Stomach (tissue), 9 donors: ENCODE results near the gene MFAP5. TPM values are rescaled to one million over a fixed set of nuclear protein-coding genes. Genes with fewer than 3 reads are reported as not detected.

Experiments
- DNase-seq, 2 donors: peaks; one replicate each; pipeline versions ENCODE4 v3.0.0 to v3.0.0-alpha.2; 2013 to 2019
- H3K27ac ChIP-seq, 5 donors: fragments of 200-600 bp in 4 of 5; sonication (generic) in 4 of 5; one replicate each; pipeline ENCODE4 v1.5.1; 2013 to 2019; ENCODE audit warnings: mild to moderate bottlenecking in 1 of 5, moderate library complexity in 1 of 5
- H3K27me3 ChIP-seq, 3 donors: fragments of 200-600 bp; sonication (generic); one replicate each; pipeline ENCODE4 v1.5.1; 2017 to 2019; ENCODE audit warnings: mixed run types in 1 of 3
- H3K36me3 ChIP-seq, 4 donors: fragments of 200-600 bp; sonication (generic); 1 replicate in 3 of 4; 2 replicates in 1 of 4; pipeline ENCODE4 v1.5.1; 2016 to 2019
- H3K4me1 ChIP-seq, 4 donors: fragments of 200-600 bp; sonication (generic); one replicate each; pipeline ENCODE4 v1.5.1; 2016 to 2019
- H3K4me3 ChIP-seq, 4 donors: fragments of 200-600 bp; sonication (generic) in 3 of 4; one replicate each; pipeline ENCODE4 v1.5.1; 2016 to 2019; ENCODE audit warnings: mild to moderate bottlenecking in 1 of 4
- H3K9me3 ChIP-seq, 4 donors: fragments of 200-600 bp; sonication (generic); one replicate each; pipeline ENCODE4 v1.5.1; 2016 to 2019
- CTCF ChIP-seq, 7 experiments: fragments of 450-650 bp in 4 of 7; fragments of 200-600 bp in 3 of 7; sonication (generic) in 3 of 7; IDR thresholded peaks; one replicate each; pipeline ENCODE4 v1.5.1; 2016 to 2019; ENCODE audit warnings: antibody characterized with exemption in 7 of 7, control low read depth in 2 of 7, mild to moderate bottlenecking in 1 of 7
- EP300 ChIP-seq: sonication (generic); formaldehyde crosslinking; IDR thresholded peaks from one replicate; pipeline ENCODE4 v1.6.1; 2017; ENCODE audit warnings: antibody characterized with exemption
- POLR2A ChIP-seq, 4 donors: fragments of 450-650 bp; IDR thresholded peaks; one replicate each; pipeline ENCODE4 v1.6.1; 2016; ENCODE audit warnings: antibody characterized with exemption in 4 of 4, control low read depth in 2 of 4, mild to moderate bottlenecking in 1 of 4, moderate library complexity in 1 of 4
- POLR2AphosphoS5 ChIP-seq, 3 donors: sonication (generic); formaldehyde crosslinking; IDR thresholded peaks; one replicate each; pipeline ENCODE4 v1.6.1; 2016; ENCODE audit warnings: antibody characterized with exemption in 3 of 3
- WGBS, 5 donors: extraction: QIAGEN DNeasy Blood & Tissue Kit in 3 of 5; methylation state at CpG; one replicate each; pipeline versions ENCODE4 v1.1.5 to v1.1.7; 2013 to 2018; 5-methylcytosine and 5-hydroxymethylcytosine counted together
- intact Hi-C: fragments of 100-400 bp; cut with DNase I; formaldehyde crosslinking; loops from one replicate; pipeline ENCODE4 v1.15.1; 2023; ENCODE audit warnings: low total_unique reads
- polyA plus RNA-seq, 3 donors: library from polyadenylated mRNA; stranded (reverse); fragments of 200-250 nt; gene quantifications; one replicate each; pipeline ENCODE4 v1.2.3, GENCODE V29; 2013
- total RNA-seq, 5 donors: library from RNA; depleted of rRNA; stranded (reverse); fragments of >200 nt; gene quantifications; one replicate each; pipeline versions ENCODE4 v1.1.0 to v1.2.3, GENCODE V29; 2014 to 2016
- donor health status: healthy with polysubstance abuse.
- donor health status: Bipolar disorder and iron deficiency.
- donor health status: healthy.

MFAP5 gene
- total and polyA plus RNA-seq, 8 donors: 10.6 to 282 (median 27.3) TPM

- no peaks in the 10 kb centered on the region for H3K9me3 ChIP-seq
- intact Hi-C loops: loop anchor here (10.0 kb wide), 1 partner anchor 219 kb away; no protein-coding TSS in a partner anchor
- DNase-seq: no peak
- H3K4me3 ChIP-seq: no peak overlapping the region
- 3 to 26% (median 18%) methylated on average over 3 of the region's 3 CpGs for WGBS, 5 donors
- no peaks in the 10 kb centered on the region for H3K36me3 ChIP-seq
- H3K4me1 ChIP-seq: no peaks in the 10 kb centered on the region
- H3K27ac ChIP-seq: no peak overlapping the region
- TF ChIP-seq POLR2AphosphoS5 (IDR thresholded peaks at IDR 0.05) (no peak), POLR2A (IDR thresholded peaks at IDR 0.05) (no peak), CTCF (IDR thresholded peaks at IDR 0.05) (no peak), EP300 (no peak)
- H3K27me3 ChIP-seq: no peaks in the 10 kb centered on the region
Observed at GRCh38 chr12:8675591-8676036, 13.0 kb upstream of the MFAP5 start.

DNA sequence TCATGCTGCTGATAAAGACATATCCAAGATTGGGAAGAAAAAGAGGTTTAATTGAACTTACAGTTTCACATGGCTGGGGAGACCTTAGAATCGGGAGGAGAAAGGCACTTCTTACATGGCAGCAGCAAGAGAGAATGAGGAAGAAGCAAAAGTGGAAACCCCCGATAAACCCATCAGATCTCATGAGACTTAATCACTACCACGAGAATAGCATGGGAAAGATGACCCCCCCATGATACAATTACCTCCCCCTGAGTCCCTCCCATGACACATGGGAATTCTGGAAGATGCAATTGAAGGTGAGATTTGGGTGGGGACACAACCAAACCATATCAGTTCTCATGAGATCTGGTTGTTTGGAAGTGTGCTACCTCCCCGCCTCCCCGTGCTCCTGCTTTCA, 9.8 kb upstream of the MFAP5 start:
- H3K4me3 ChIP-seq: no peak overlapping the region
- WGBS, 5 donors: 79 to 89% (median 87%) methylated on average over 5 of the region's 5 CpGs
- intact Hi-C loops: loop anchor here (10.0 kb wide), 1 partner anchor 222 kb away; no protein-coding TSS in a partner anchor
- no peaks in the 10 kb centered on the region for H3K36me3 ChIP-seq
- no peaks in the 10 kb centered on the region for H3K9me3 ChIP-seq
- TF ChIP-seq CTCF (IDR thresholded peaks at IDR 0.05) (no peak), POLR2A (IDR thresholded peaks at IDR 0.05) (no peak), POLR2AphosphoS5 (IDR thresholded peaks at IDR 0.05) (no peak), EP300 (no peak)
- H3K27ac ChIP-seq: no peak overlapping the region
- H3K27me3 ChIP-seq: no peaks in the 10 kb centered on the region
- H3K4me1 ChIP-seq: no peaks in the 10 kb centered on the region
- DNase-seq: no peak

- 53 to 80% (median 78%) methylated on average over 2 of the region's 2 CpGs for WGBS, 5 donors
- no peak for TF ChIP-seq CTCF (IDR thresholded peaks at IDR 0.05)
- intact Hi-C loops: no loop called here
- Histone ChIP-seq H3K27ac (no peak overlapping the region), H3K4me1 (no peaks in the 10 kb centered on the region), H3K4me3 (no peak overlapping the region), H3K27me3 (no peaks in the 10 kb centered on the region), H3K9me3 (no peaks in the 10 kb centered on the region), H3K36me3 (no peaks in the 10 kb centered on the region)
- DNase-seq: no peak
Observed at GRCh38 chr12:8668441-8668840, 5.8 kb upstream of the MFAP5 start.

DNA sequence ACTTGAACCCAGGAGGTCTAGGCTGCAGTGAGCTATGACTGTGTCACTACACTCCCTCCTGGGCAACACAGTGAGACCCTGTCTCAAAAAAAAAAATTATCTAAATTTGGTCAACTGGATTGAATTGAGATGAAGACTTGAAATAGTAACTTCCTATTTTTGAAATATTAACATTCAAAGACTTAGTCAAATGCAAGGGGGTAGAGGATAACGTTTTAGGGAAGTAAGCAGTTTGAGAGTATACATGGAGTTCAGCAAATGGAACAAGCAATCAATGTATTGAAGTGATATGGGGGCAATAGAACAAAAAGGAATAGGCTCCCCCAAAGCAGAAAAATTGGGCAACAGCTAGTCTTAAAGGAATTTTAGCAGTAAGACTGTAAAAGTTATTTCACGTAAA, 4.6 kb upstream of the MFAP5 start:
- no peak for DNase-seq
- no peaks in the 10 kb centered on the region for H3K27me3 ChIP-seq
- H3K4me3 ChIP-seq: no peak overlapping the region
- WGBS, 5 donors: 63 to 74% (median 70%) methylated on average over 2 of the region's 2 CpGs
- no peaks in the 10 kb centered on the region for H3K4me1 ChIP-seq
- TF ChIP-seq CTCF (IDR thresholded peaks at IDR 0.05): no peak
- TF ChIP-seq EP300: no peak
- no peak for TF ChIP-seq POLR2AphosphoS5 (IDR thresholded peaks at IDR 0.05)
- intact Hi-C loops: no loop called here
- H3K9me3 ChIP-seq: no peaks in the 10 kb centered on the region
- no peak overlapping the region for H3K27ac ChIP-seq
- no peaks in the 10 kb centered on the region for H3K36me3 ChIP-seq
